ENCODE data around the gene CWC25.

Gene CWC25

GRCh38 chr17:38786372-38786771, 38.7 kb downstream of the CWC25 start:
- no peak for DNase-seq (ENCODE audit: low spot score)

- no peak for DNase-seq (ENCODE audit: low spot score)
These were observed 41.9 kb downstream of the CWC25 start for GRCh38 chr17:38783227-38783626.

GRCh38 chr17:38779965-38780752, 45.0 kb downstream of the CWC25 start:
- DNase-seq (ENCODE audit: low spot score), result no peak

DNA sequence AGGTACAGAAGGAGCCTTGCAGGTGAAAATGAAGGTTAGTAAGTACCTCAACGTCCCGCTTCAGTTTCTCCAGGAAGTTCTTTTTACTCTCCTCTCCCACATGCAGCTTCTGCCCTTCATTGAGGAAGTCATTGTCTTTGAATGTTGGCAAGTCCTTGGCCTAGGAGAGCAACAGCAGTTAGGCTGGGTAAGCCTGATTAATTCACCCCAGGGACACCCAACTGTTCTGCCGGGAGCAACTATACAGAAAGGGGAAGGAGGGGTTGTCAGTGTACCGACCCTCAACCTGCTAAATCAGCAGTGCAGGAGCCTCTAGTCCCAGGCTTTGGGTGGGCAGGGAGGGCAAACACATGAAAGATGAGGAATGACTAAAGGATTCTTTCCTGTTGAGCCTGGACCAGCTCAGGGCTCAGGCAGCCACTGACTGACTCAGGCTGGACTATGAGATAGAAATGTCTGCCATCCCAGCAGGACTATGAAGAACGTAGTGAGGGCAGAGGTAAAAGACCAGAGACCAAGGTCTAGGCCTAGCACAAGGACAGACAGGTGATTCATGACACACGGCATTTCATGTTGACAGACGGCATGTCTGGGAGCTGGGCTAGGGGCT, 47.4 kb downstream of the CWC25 start:
- DNase-seq (ENCODE audit: low spot score), result peak; percentile 82

GRCh38 chr17:38773258-38773657, 51.9 kb downstream of the CWC25 start:
- no peak for DNase-seq (ENCODE audit: low spot score)

DNA sequence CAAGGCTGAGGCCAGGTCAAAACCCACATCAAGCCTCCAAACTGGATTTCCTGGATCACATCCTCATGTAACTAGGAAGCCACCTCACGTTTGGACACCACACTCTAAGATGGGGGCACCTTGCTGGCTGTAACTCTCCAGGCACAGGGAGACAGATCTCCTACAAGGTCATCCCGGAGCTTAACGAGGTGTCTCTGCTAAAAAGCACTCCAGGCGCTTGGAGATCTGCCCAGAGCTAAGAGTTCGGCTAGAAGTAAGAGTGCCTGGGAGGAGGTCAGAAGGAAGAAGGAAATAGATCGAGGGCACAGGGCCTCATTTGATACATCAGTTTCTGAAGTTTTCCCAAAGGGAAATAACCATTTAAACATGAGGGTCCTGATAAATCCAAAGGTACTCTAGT, 56.7 kb downstream of the CWC25 start:
- DNase-seq (ENCODE audit: low spot score), result no peak

DNA sequence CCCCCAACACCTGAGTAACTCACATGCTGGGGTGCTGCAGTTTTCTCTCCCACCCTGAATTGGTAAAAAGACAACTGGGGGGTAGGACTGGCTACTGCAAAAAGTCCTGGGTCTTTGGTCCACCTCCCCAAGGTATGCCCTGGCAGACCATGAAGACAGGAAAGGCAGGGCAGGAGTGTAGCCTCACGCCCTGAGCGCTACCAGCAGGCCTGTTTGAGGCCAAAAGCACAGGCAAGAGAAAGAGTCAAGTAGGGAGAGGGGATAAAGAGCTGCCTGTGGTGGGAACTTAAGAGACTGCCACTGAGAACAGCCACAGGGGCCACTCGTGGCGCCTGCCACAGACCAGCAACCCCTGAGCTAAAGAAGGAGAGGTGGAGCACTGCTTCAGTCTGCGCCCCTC, 58.8 kb downstream of the CWC25 start:
- DNase-seq (ENCODE audit: low spot score), result no peak

GRCh38 chr17:38762231-38762630, 62.9 kb downstream of the CWC25 start:
- DNase-seq (ENCODE audit: low spot score), result no peak

- peak; percentile 79 for DNase-seq (ENCODE audit: low spot score)
These were observed 63.5 kb downstream of the CWC25 start for GRCh38 chr17:38761612-38762011.

DNA sequence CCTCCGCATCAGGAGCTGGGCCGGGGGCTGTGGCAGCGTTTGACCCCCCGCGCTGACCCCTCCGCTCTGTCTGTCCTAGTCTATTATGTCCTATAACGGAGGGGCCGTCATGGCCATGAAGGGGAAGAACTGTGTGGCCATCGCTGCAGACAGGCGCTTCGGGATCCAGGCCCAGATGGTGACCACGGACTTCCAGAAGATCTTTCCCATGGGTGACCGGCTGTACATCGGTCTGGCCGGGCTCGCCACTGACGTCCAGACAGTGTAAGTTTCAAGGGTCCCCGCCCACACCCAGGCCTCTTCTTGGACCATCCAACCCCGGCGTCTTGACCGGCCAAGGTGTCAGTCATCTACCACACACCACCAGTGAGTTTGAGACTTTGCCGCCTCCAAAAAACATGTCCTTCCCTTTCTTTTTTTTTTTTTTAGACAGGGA, 72.0 kb downstream of the CWC25 start:
- DNase-seq (ENCODE audit: low spot score), result no peak

- peak; percentile 97 for DNase-seq (ENCODE audit: low spot score)
These were observed 72.6 kb downstream of the CWC25 start, which contains the start of gene PSMB3 for GRCh38 chr17:38752308-38753070. PSMB3 (plus strand) TSS chr17:38752741; CDS start chr17:38752827, 86 bp downstream.

DNA sequence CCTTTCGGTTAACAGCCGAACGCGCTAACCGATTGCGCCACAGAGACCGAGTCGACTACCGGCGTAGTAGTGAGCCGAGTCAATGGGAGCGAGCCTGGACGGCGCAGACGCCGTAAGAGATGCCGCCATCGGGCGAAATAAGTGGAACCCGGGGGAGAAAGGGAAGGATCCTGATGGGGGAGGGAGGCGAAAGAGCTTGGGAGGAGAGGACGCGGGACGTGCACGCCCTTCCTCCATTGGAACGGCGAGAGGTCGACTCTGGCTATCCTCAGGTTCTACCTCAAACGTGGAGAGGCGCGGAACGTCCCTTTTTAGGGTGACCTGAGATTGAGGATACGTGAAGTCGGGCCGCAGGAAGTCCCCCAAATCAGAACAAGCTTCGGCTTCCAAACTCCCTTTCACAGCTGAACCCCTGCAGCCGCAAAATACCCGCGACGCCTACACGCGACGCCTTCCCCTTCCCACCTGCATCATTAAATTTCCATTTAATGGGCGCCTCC, 73.3 kb downstream of the CWC25 start:
- DNase-seq (ENCODE audit: low spot score), result peak; percentile 86

GRCh38 chr17:38751144-38751807, 73.8 kb downstream of the CWC25 start:
- DNase-seq (ENCODE audit: low spot score), result no peak
